ENCODE data around the gene BACE1-AS. TPM values are rescaled to one million over a fixed set of nuclear protein-coding genes. Genes with fewer than 3 reads are reported as not detected.

BACE1-AS gene
- total RNA-seq, 2 donors from 2014 or later = 4.8 to 19.1 TPM

GRCh38 chr11:117286588-117286987 is 4.6 kb upstream of the BACE1-AS start:
- WGBS = 63% methylated on average over 2 of the region's 2 CpGs
- intact Hi-C loops (cut with DNase I) = no loop called here
- H3K36me3 ChIP-seq = no peaks in the 10 kb centered on the region

GRCh38 chr11:117287668-117288067 is 3.5 kb upstream of the BACE1-AS start:
- intact Hi-C loops (cut with DNase I) = no loop called here
- no peak for DNase-seq (ENCODE audit: low spot score)
- TF ChIP-seq POLR2AphosphoS5 (IDR thresholded peaks at IDR 0.05) (no peak), POLR2A (IDR thresholded peaks at IDR 0.05) (no peak), CTCF (IDR thresholded peaks at IDR 0.05) (no peak)
- Histone ChIP-seq H3K36me3 (no peaks in the 10 kb centered on the region), H3K4me1 (replicated peaks) (no peaks in the 10 kb centered on the region), H3K4me3 (no peak overlapping the region), H3K27ac (no peak overlapping the region), H3K27me3 (replicated peaks; ENCODE audit: insufficient read depth) (no peaks in the 10 kb centered on the region), H3K9me3 (no peaks in the 10 kb centered on the region)
- 75% methylated on average over 3 of the region's 3 CpGs for WGBS

More at GRCh38 chr11:117286588-117286987, 4.6 kb upstream of the BACE1-AS start:
- no peak for DNase-seq (ENCODE audit: low spot score)
- Histone ChIP-seq H3K4me3 (no peak overlapping the region), H3K27ac (no peak overlapping the region), H3K27me3 (replicated peaks; ENCODE audit: insufficient read depth) (no peaks in the 10 kb centered on the region), H3K9me3 (no peaks in the 10 kb centered on the region), H3K4me1 (replicated peaks) (no peaks in the 10 kb centered on the region)
- TF ChIP-seq CTCF (IDR thresholded peaks at IDR 0.05) = no peak
- no peak for TF ChIP-seq POLR2A (IDR thresholded peaks at IDR 0.05)
- TF ChIP-seq POLR2AphosphoS5 (IDR thresholded peaks at IDR 0.05) = no peak

GRCh38 chr11:117289795-117290194 is 1.4 kb upstream of the BACE1-AS start:
- Histone ChIP-seq H3K4me3 (no peak overlapping the region), H3K27me3 (replicated peaks; ENCODE audit: insufficient read depth) (no peaks in the 10 kb centered on the region), H3K36me3 (peaks cover 0 to 3% of the 10 kb centered on the region in 2 donors), H3K27ac (no peak overlapping the region), H3K4me1 (replicated peaks) (no peaks in the 10 kb centered on the region), H3K9me3 (no peaks in the 10 kb centered on the region)
- no peak for DNase-seq (ENCODE audit: low spot score)
- intact Hi-C loops (cut with DNase I) = no loop called here
- WGBS = 92% methylated on average over 1 of the region's 1 CpG
- TF ChIP-seq CTCF (IDR thresholded peaks at IDR 0.05) = no peak
- no peak for TF ChIP-seq POLR2AphosphoS5 (IDR thresholded peaks at IDR 0.05)
- no peak for TF ChIP-seq POLR2A (IDR thresholded peaks at IDR 0.05)

DNA sequence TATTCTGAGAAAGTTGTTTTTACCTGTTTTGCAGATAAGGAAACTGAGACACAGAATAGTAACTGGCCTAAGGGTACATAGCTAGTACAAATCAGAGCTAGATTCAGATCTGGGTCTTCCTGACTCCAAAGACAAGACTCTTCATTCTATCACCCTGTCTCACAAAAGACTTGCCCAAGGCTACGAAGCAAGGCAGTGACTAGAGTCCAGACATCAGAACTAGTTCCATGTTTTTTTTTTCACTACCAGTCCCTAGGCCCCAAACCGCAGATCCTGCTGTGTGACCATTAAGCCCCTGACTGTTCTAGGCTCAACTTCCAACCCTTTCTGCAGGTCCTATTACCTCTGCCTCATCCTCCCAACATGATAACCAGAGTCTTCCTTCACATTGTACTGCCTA is 1.5 kb downstream of the BACE1-AS start:
- no peak for TF ChIP-seq CTCF (IDR thresholded peaks at IDR 0.05)
- TF ChIP-seq POLR2A (IDR thresholded peaks at IDR 0.05) = no peak
- TF ChIP-seq POLR2AphosphoS5 (IDR thresholded peaks at IDR 0.05) = no peak
- Histone ChIP-seq H3K27ac (no peak overlapping the region), H3K36me3 (peaks cover 0 to 3% of the 10 kb centered on the region in 2 donors), H3K27me3 (replicated peaks; ENCODE audit: insufficient read depth) (no peaks in the 10 kb centered on the region), H3K4me1 (replicated peaks) (no peaks in the 10 kb centered on the region), H3K9me3 (no peaks in the 10 kb centered on the region), H3K4me3 (no peak overlapping the region)
- 93% methylated on average over 2 of the region's 2 CpGs for WGBS
- DNase-seq (ENCODE audit: low spot score) = no peak
- intact Hi-C loops (cut with DNase I) = no loop called here

GRCh38 chr11:117295438-117296137 is 4.4 kb downstream of the BACE1-AS start:
- no peak overlapping the region for H3K27ac ChIP-seq
- TF ChIP-seq POLR2A (IDR thresholded peaks at IDR 0.05) = no peak
- TF ChIP-seq CTCF (IDR thresholded peaks at IDR 0.05) = no peak
- TF ChIP-seq POLR2AphosphoS5 (IDR thresholded peaks at IDR 0.05) = no peak
- H3K27me3 ChIP-seq (replicated peaks; ENCODE audit: insufficient read depth) = no peaks in the 10 kb centered on the region
- H3K4me1 ChIP-seq (replicated peaks) = no peaks in the 10 kb centered on the region
- H3K9me3 ChIP-seq = no peaks in the 10 kb centered on the region
- H3K36me3 ChIP-seq = peaks cover 0 to 3% of the 10 kb centered on the region in 2 donors
- 80% methylated on average over 9 of the region's 9 CpGs for WGBS
- intact Hi-C loops (cut with DNase I) = no loop called here
- no peak for DNase-seq (ENCODE audit: low spot score)
- H3K4me3 ChIP-seq = no peak overlapping the region
